Glutamatergic neuron (in vitro differentiated cells): ENCODE measurements around the gene PSAPL1. TPM values are rescaled to one million over a fixed set of nuclear protein-coding genes. Genes with fewer than 3 reads are reported as not detected.

Experiments
- DNase-seq: peaks from one replicate; pipeline ENCODE4 v3.0.0; 2022
- H3K27ac Mint-ChIP-seq: one replicate; pipeline ENCODE4 v1.8.0; 2020; ENCODE audit warnings: mild to moderate bottlenecking, mixed read lengths, inconsistent platforms; ENCODE audit not compliant: unreplicated experiment
- H3K27me3 Mint-ChIP-seq: one replicate; pipeline ENCODE4 v1.8.0; 2020; ENCODE audit warnings: mild to moderate bottlenecking, moderate library complexity, mixed read lengths, inconsistent platforms; ENCODE audit not compliant: unreplicated experiment
- H3K36me3 Mint-ChIP-seq: one replicate; pipeline ENCODE4 v1.8.0; 2020; ENCODE audit warnings: mild to moderate bottlenecking, mixed read lengths, inconsistent platforms; ENCODE audit not compliant: unreplicated experiment
- H3K4me1 Mint-ChIP-seq: one replicate; pipeline ENCODE4 v1.8.0; 2020; ENCODE audit warnings: mild to moderate bottlenecking, low read depth, mixed read lengths, inconsistent platforms; ENCODE audit not compliant: unreplicated experiment
- H3K4me3 Mint-ChIP-seq: one replicate; pipeline ENCODE4 v1.8.0; 2020; ENCODE audit warnings: mild to moderate bottlenecking, mixed read lengths, inconsistent platforms; ENCODE audit not compliant: unreplicated experiment
- H3K9me3 Mint-ChIP-seq: one replicate; pipeline ENCODE4 v1.8.0; 2020; ENCODE audit warnings: mild to moderate bottlenecking, moderate library complexity, mixed read lengths, inconsistent platforms; ENCODE audit not compliant: unreplicated experiment
- CTCF ChIP-seq: fragments of 200-600 bp; sonication (generic); IDR thresholded peaks from one replicate; pipeline ENCODE4 v1.5.0; 2021; ENCODE audit not compliant: partially characterized antibody, unreplicated experiment
- total RNA-seq: library from RNA; stranded (reverse); fragmentation: NEBNext Ultra II Directional; extraction: Animal tissue kit (Norgen Biotek cat#: 25700); gene quantifications from one replicate; pipeline ENCODE4 v1.2.1, GENCODE V29; 2021; ENCODE audit not compliant: unreplicated experiment

PSAPL1 gene
- total RNA-seq, 1 donor from 2014 or later: not detected

- Mint-ChIP-seq H3K27ac (no peak overlapping the region), H3K9me3 (peaks cover 11% of the 10 kb centered on the region), H3K27me3 (peaks cover 9% of the 10 kb centered on the region), H3K4me3 (no peak overlapping the region), H3K36me3 (peaks cover 5% of the 10 kb centered on the region), H3K4me1 (no peaks in the 10 kb centered on the region)
- DNase-seq: no peak
- no peak for TF ChIP-seq CTCF
These were observed 13.2 kb downstream of the PSAPL1 start for GRCh38 chr4:7421356-7422150.

GRCh38 chr4:7420661-7421040 lies 14.1 kb downstream of the PSAPL1 start:
- H3K4me1 Mint-ChIP-seq: no peaks in the 10 kb centered on the region
- no peak overlapping the region for H3K4me3 Mint-ChIP-seq
- H3K27me3 Mint-ChIP-seq: peaks cover 11% of the 10 kb centered on the region
- H3K9me3 Mint-ChIP-seq: peaks cover 13% of the 10 kb centered on the region
- TF ChIP-seq CTCF: no peak
- H3K27ac Mint-ChIP-seq: no peak overlapping the region
- peaks cover 5% of the 10 kb centered on the region for H3K36me3 Mint-ChIP-seq
- DNase-seq: no peak

- Mint-ChIP-seq H3K27ac (no peak overlapping the region), H3K4me3 (no peak overlapping the region), H3K27me3 (peaks cover 11% of the 10 kb centered on the region), H3K4me1 (no peaks in the 10 kb centered on the region), H3K9me3 (peaks cover 13% of the 10 kb centered on the region), H3K36me3 (peaks cover 5% of the 10 kb centered on the region)
- DNase-seq: no peak
- TF ChIP-seq CTCF: no peak
These were observed 14.6 kb downstream of the PSAPL1 start for GRCh38 chr4:7419961-7420660.

- Mint-ChIP-seq H3K27me3 (peaks cover 13% of the 10 kb centered on the region), H3K4me1 (no peaks in the 10 kb centered on the region), H3K4me3 (no peak overlapping the region), H3K9me3 (peaks cover 13% of the 10 kb centered on the region), H3K27ac (peak overlapping the region; percentile 33), H3K36me3 (peaks cover 5% of the 10 kb centered on the region)
- no peak for DNase-seq
- TF ChIP-seq CTCF: no peak
These were observed 16.4 kb downstream of the PSAPL1 start for GRCh38 chr4:7418131-7418943.
